HEK293T (cell line): ENCODE measurements around the gene FTCDNL1.

Experiments used
- CTCF ChIA-PET: fragments of 350-600 bp; formaldehyde crosslinking; extraction: SDS; loops from one replicate; lab custom pipeline; 2021; ENCODE audit warnings: antibody characterized with exemption, inconsistent platforms; lab: Yijun Ruan, JAX
- POLR2A ChIA-PET: fragments of 350-600 bp; formaldehyde crosslinking; extraction: SDS; loops from one replicate; lab custom pipeline; 2020; ENCODE audit warnings: antibody characterized with exemption, inconsistent platforms; lab: Yijun Ruan, JAX
- DNase-seq: peaks from one replicate; pipeline ENCODE4 v3.0.0; 2012; ENCODE audit warnings: mixed read lengths; ENCODE audit errors: extremely low spot score
- ARNT ChIP-seq: fragments of 450-650 bp; IDR thresholded peaks from 2 replicates; pipeline ENCODE4 v1.6.1; 2017; ENCODE audit warnings: mild to moderate bottlenecking
- BHLHE40 ChIP-seq: fragments of 450-650 bp; IDR thresholded peaks from 2 replicates; pipeline ENCODE4 v1.6.1; 2016; ENCODE audit warnings: mild to moderate bottlenecking, moderate library complexity, borderline replicate concordance
- CTBP1 ChIP-seq: fragments of 450-650 bp; IDR thresholded peaks from 2 replicates; pipeline ENCODE4 v1.6.1; 2016; ENCODE audit warnings: borderline replicate concordance
- ELF4 ChIP-seq: fragments of 450-650 bp; IDR thresholded peaks from 2 replicates; pipeline ENCODE4 v1.6.1; 2017; ENCODE audit warnings: antibody characterized with exemption
- FOXA1 ChIP-seq: fragments of 450-650 bp; IDR thresholded peaks from 2 replicates; pipeline ENCODE4 v1.6.1; 2016; ENCODE audit warnings: mild to moderate bottlenecking
- FOXK2 ChIP-seq: fragments of 450-650 bp; IDR thresholded peaks from 2 replicates; pipeline ENCODE4 v1.6.1; 2016; ENCODE audit warnings: mild to moderate bottlenecking
- FOXM1 ChIP-seq: fragments of 450-650 bp; IDR thresholded peaks from 2 replicates; pipeline ENCODE4 v1.6.1; 2017; ENCODE audit warnings: mild to moderate bottlenecking, borderline replicate concordance
- HDGF ChIP-seq: fragments of 450-650 bp; IDR thresholded peaks from 2 replicates; pipeline ENCODE4 v1.6.1; 2017; ENCODE audit warnings: antibody characterized with exemption, borderline replicate concordance
- L3MBTL2 ChIP-seq: fragments of 450-650 bp; conservative IDR thresholded peaks from 2 replicates; pipeline ENCODE4 v1.6.1; 2016; ENCODE audit warnings: mild to moderate bottlenecking
- LEF1 ChIP-seq: fragments of 450-650 bp; IDR thresholded peaks from 2 replicates; pipeline ENCODE4 v1.6.1; 2017; ENCODE audit warnings: mild to moderate bottlenecking, borderline replicate concordance
- NFRKB ChIP-seq: fragments of 450-650 bp; IDR thresholded peaks from 2 replicates; pipeline ENCODE4 v1.6.1; 2016; ENCODE audit warnings: mild to moderate bottlenecking, moderate library complexity
- SP1 ChIP-seq: fragments of 450-650 bp; IDR thresholded peaks from 2 replicates; pipeline ENCODE4 v1.6.1; 2017
- SUZ12 ChIP-seq: fragments of 450-650 bp; IDR thresholded peaks from 2 replicates; pipeline ENCODE4 v1.6.1; 2016; ENCODE audit warnings: mild to moderate bottlenecking
- TARDBP ChIP-seq: fragments of 450-650 bp; IDR thresholded peaks from 2 replicates; pipeline ENCODE4 v1.6.1; 2016
- ZNF384 ChIP-seq: fragments of 450-650 bp; IDR thresholded peaks from 2 replicates; pipeline ENCODE4 v1.6.1; 2016
- TF ChIP-seq, protein P1 (sequence below): fragments of 450-650 bp; IDR thresholded peaks from 2 replicates; pipeline ENCODE4 v1.6.1; 2016

Gene FTCDNL1

DNA sequence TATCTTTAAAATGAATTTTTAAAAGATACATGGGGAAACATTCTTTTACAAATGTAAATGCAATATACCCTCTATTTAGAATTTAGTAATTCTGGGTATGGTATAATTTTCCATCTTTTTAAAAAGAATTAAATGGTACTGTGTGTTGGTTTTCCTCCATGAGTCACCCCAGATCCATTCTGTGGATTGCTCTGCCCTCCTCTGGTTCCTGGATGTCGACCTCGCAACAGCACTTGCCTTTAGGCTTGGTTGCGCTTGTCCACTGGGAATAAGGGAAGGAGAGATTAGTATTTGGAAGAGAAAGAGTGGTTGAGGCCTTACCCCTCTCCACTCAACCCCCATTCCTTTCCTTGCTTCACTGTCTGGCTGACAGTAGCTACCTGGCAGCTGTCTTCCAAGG lies 90.4 kb downstream of the FTCDNL1 start:
- TF ChIP-seq ELF4 = no peak
- no peak for TF ChIP-seq NFRKB
- no peak for TF ChIP-seq SP1
- ChIA-PET CTCF (no interaction called here), POLR2A (no interaction called here)
- no peak for DNase-seq

DNA sequence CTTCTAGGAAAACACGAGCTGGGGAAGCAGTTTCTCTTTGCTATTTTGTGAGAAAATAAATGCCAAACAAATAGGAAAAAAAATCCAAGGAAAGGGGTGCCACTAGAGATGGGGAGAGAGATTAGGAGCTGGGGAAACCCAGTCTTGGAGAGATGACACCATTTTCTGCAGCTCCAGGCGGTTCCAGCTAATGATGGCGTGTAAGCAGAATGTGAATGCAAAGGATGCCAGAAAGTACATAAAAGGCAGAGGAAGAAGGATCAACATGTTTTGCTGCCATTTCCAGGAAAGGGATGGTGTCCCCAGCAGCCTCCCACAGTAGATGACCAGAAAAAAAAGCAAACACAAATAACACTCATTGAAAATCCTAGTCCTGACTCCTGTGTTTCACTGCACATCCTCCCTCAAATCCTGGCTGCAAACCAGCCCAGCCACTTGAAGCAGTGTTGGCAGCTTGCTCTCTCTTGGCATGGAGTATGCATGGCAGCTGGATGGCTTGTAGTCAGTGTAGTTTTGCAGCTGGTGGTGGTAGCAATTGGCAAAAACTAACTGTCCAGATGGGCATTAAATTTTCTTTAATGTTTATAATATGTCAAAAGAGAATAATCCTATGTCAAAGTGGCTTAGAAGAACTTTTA lies 93.6 kb downstream of the FTCDNL1 start:
- ChIA-PET CTCF (no interaction called here), POLR2A (no interaction called here)
- TF ChIP-seq ARNT (no peak), FOXK2 (no peak), L3MBTL2 (no peak), ELF4 (no peak)
- TF ChIP-seq, protein P1, sequence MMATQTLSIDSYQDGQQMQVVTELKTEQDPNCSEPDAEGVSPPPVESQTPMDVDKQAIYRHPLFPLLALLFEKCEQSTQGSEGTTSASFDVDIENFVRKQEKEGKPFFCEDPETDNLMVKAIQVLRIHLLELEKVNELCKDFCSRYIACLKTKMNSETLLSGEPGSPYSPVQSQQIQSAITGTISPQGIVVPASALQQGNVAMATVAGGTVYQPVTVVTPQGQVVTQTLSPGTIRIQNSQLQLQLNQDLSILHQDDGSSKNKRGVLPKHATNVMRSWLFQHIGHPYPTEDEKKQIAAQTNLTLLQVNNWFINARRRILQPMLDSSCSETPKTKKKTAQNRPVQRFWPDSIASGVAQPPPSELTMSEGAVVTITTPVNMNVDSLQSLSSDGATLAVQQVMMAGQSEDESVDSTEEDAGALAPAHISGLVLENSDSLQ = no peak
- DNase-seq = no peak

DNA sequence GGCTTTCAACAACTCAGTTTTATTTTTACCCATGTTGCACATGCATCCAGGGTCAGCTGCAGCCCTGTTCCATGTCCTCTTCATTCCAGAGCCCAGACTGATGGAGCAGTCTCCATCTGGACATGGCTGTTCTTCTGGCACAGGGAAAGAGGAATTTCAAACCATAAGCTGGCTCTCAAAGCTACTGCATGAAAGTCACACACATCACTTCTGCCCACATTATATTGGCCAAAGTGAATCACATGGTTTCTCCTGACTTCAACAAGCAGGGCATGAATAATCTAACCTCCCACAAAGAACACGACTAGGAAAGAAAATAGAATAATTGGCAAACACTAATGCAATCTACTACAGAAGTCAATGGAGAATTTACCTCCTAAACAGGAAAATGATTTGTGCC lies 94.2 kb downstream of the FTCDNL1 start:
- TF ChIP-seq CTBP1 (no peak), TARDBP (no peak), ZNF384 (no peak), NFRKB (no peak), HDGF (no peak), FOXK2 (no peak), ELF4 (no peak)
- ChIA-PET CTCF (no interaction called here), POLR2A (no interaction called here)
- no peak for DNase-seq

DNA sequence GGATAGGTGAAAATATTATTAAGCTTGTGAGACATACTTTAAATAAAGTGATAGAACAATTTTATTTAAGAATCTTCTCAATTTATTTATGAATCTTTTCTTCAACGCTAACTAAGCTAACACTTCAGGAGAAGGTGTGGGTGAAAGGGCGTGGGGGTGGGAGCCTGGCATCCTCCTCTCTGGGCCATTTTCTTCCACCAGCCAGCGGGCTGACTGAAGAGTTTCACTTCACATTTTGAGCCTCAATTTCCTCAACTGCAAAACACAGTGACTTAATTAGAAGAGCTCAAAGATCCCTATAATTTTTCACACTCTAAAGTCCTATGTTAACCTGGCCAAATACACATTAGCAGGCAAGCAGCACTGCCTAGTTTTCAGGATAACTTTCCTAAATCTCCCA lies 94.8 kb downstream of the FTCDNL1 start:
- POLR2A ChIA-PET = no interaction called here

DNA sequence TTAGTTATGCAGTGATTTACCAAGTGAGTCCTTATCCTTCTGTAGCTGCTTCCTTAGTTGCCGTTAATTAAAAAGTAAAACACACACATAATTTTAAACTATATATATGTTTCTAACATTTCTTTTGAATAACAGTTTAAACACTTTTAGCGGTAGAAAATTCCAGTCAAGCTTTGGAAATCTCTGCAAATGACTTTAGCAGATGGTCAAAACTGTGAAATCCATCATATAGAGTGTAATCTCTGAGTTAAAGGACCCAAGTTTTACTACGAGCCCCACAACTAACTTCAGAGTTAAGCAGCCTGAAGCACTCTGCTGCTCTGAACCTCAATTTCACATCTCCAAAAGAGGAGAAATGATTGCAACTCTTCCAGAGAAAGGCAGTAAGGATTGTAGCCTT lies 96.2 kb downstream of the FTCDNL1 start:
- DNase-seq = no peak
- ChIA-PET POLR2A (no interaction called here), CTCF (no interaction called here)
- TF ChIP-seq BHLHE40 (no peak), SUZ12 (no peak), TARDBP (no peak), CTBP1 (no peak), LEF1 (no peak), NFRKB (no peak), ELF4 (no peak)

More for the DNA sequence above, 94.8 kb downstream of the FTCDNL1 start:
- TF ChIP-seq, protein P1 = no peak
- no peak for TF ChIP-seq LEF1
- no peak for TF ChIP-seq SUZ12
- TF ChIP-seq CTBP1 = no peak
- CTCF ChIA-PET = no interaction called here
- no peak for DNase-seq

DNA sequence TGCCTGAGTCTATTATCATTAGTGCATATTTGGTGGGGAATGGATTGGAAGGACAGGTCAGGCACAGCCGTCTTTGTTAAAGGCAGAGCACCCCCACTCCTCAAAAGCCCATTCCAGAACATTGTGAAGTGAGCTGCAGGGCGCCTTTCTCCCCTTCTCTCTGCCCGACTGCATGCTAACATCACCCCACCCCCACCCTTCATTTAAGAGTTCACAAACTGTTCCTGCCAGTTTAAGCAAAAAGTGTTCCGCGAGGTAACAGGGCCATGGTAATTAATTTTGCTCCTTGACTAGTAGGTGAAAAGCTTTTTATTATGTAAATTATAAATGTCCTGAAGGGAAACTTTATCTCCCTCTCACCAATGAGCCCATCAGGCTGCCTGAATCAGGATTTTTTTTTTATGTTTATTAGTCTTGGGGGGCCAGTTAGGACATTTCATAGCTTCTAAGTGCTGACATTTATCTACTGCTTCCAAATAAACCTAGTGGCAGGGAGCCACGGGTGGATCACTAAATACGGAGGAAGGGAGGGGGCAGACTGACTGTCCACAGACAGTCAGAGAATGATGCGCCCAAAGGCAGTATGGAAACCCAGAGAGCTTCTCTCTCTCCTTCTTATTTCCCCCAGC lies 99.4 kb downstream of the FTCDNL1 start:
- POLR2A ChIA-PET = no interaction called here
- no peak for TF ChIP-seq LEF1
- TF ChIP-seq SUZ12 = no peak
- TF ChIP-seq CTBP1 = no peak
- no peak for TF ChIP-seq FOXA1
- no peak for TF ChIP-seq HDGF
- TF ChIP-seq ZNF384 = no peak
- no peak for TF ChIP-seq BHLHE40
- no peak for DNase-seq
- CTCF ChIA-PET = no interaction called here

DNA sequence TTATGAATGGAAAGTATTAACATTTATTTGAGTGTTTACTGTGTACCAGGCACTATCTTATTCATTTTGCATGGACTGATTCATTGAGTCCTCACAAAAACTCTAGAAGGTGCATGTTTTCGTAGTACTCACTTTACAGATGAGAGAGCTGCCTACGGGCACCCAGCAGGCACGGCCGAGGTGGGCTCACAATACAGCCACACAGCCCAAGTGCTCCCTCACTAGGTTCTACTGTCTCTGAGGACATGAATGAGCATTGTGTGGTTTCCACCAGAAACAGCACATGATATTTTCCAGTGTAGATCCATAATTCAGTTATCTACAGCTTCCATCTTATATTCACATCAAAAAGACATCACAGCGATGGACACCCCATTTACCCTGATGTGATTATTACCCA lies 101.4 kb downstream of the FTCDNL1 start:
- POLR2A ChIA-PET = interaction anchor here (1.4 kb wide), 1 partner anchor 161 kb away, joined by 4 read pairs; no protein-coding TSS in a partner anchor
- CTCF ChIA-PET = no interaction called here
- no peak for DNase-seq
- TF ChIP-seq HDGF (no peak), LEF1 (no peak), CTBP1 (no peak), ELF4 (no peak), L3MBTL2 (no peak), FOXA1 (no peak), SP1 (no peak), BHLHE40 (no peak), ARNT (no peak), TARDBP (no peak), SUZ12 (no peak), NFRKB (no peak), ZNF384 (no peak), FOXK2 (no peak), FOXM1 (no peak)
- TF ChIP-seq, protein P1 = no peak
